Cardiac muscle cell (in vitro differentiated cells and primary cell): ENCODE measurements around the gene ARHGAP8. TPM values are rescaled to one million over a fixed set of nuclear protein-coding genes. Genes with fewer than 3 reads are reported as not detected.
"Not testable (repeated sequence)": the region's sequence is repeated elsewhere in the genome, so short reads cannot be mapped to it uniquely, and the experiment has no call there.

Experiments
- DNase-seq, 2 donors: peaks; one replicate each; pipeline versions ENCODE4 v3.0.0 to v3.0.0-alpha.2; 2010 to 2017; ENCODE audit warnings: low read depth in 1 of 2, low spot score in 1 of 2
- H3K27ac ChIP-seq: fragments of 200-600 bp; sonication (generic); 2 replicates; pipeline ENCODE4 v1.5.1; 2016
- H3K27me3 ChIP-seq: fragments of 200-600 bp; sonication (generic); 2 replicates; pipeline ENCODE4 v1.6.0; 2016; ENCODE audit warnings: control low read depth
- H3K36me3 ChIP-seq: fragments of 200-600 bp; sonication (generic); 2 replicates; pipeline ENCODE4 v1.5.1; 2016; ENCODE audit warnings: control low read depth
- H3K4me1 ChIP-seq: fragments of 200-600 bp; sonication (generic); 2 replicates; pipeline ENCODE4 v1.8.1; 2017; ENCODE audit warnings: low read depth, mild to moderate bottlenecking, mixed run types
- H3K4me3 ChIP-seq: fragments of 200-600 bp; sonication (generic); 2 replicates; pipeline ENCODE4 v1.5.1; 2016; ENCODE audit warnings: mild to moderate bottlenecking
- H3K9me3 ChIP-seq: fragments of 200-600 bp; sonication (generic); 2 replicates; pipeline ENCODE4 v1.5.1; 2017; ENCODE audit warnings: low read depth, mild to moderate bottlenecking, control low read depth
- polyA plus RNA-seq: library from polyadenylated mRNA; unstranded; fragments of >200 nt; fragmentation: Nextera tagmentation; extraction: Ambion mirVana; gene quantifications from 2 replicates; pipeline ENCODE4 v1.2.1, GENCODE V29; 2016
- total RNA-seq: library from RNA; depleted of rRNA; stranded (reverse); fragments of >200 nt; gene quantifications from 2 replicates; pipeline ENCODE4 v1.2.3, GENCODE V29; 2016
- TF ChIP-seq, protein P1 (sequence below): IDR thresholded peaks from 2 replicates; pipeline ENCODE4 v1.5.1; 2012; ENCODE audit warnings: low read depth, mild to moderate bottlenecking, low read length

ARHGAP8 gene
- total and polyA plus RNA-seq, 2 experiments from 2014 or later = 1.2 to 2.4 TPM

DNA sequence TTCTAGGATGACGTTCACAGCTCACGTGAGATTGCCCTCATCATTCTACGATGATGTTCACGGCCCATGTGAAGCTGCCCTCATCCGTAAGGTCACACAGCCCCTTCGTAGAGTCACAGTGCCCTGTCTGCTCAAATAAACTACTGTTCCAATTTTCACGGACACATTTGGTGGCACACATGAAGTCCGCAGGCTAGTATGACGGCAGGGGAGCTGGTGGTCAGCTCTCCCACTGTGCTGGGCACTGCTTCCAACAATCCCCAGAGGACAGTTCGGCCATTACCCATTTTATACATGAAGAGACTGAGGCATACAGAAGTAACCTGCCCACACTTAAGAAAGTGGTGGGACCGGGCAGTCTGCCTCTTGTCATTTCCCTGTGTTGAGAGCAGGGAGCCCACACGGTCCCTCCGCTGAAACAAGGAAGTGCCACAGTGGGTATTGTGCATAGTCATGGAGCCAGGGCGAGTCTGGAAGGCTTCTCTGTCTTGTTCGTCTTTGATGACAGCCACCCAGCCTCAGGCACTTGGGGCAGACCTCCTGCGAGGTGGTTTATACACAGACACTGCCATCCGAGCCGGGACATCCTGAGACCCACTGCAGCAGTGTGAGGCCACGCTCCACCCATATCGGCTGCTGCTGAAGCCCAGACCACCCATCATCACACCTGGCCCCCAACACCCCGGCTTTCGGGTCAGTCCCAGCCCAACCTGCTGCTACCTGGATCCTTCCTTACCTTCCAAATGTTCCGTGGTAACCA is 143.1 kb downstream of the ARHGAP8 start:
- Histone ChIP-seq H3K36me3 (no peaks in the 10 kb centered on the region), H3K4me3 (no peak overlapping the region), H3K9me3 (no peaks in the 10 kb centered on the region), H3K27me3 (no peaks in the 10 kb centered on the region), H3K27ac (no peak overlapping the region), H3K4me1 (no peaks in the 10 kb centered on the region)
- TF ChIP-seq, protein P1, sequence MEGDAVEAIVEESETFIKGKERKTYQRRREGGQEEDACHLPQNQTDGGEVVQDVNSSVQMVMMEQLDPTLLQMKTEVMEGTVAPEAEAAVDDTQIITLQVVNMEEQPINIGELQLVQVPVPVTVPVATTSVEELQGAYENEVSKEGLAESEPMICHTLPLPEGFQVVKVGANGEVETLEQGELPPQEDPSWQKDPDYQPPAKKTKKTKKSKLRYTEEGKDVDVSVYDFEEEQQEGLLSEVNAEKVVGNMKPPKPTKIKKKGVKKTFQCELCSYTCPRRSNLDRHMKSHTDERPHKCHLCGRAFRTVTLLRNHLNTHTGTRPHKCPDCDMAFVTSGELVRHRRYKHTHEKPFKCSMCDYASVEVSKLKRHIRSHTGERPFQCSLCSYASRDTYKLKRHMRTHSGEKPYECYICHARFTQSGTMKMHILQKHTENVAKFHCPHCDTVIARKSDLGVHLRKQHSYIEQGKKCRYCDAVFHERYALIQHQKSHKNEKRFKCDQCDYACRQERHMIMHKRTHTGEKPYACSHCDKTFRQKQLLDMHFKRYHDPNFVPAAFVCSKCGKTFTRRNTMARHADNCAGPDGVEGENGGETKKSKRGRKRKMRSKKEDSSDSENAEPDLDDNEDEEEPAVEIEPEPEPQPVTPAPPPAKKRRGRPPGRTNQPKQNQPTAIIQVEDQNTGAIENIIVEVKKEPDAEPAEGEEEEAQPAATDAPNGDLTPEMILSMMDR = no peak
- DNase-seq = no peak

DNA sequence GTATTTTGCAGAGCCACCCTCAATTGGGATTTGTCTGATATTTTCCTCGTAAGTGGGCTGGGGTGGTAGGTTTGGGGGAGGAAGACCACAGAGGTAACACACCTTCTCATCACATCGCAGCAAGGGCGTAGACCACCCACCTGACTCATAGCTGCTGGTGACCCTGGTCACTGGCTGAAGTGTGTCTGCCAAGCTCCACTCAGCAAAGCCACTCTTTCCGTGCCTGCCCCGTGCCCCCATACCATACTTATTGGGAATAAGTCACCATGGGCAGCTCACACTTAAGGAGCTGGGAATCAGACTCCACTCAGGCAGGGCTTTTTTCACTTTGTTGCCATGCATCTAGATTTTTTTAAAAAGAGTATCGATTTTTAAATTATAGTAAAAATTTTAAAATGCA is 145.9 kb downstream of the ARHGAP8 start:
- no peak for DNase-seq
- H3K27me3 ChIP-seq = no peaks in the 10 kb centered on the region
- no peak overlapping the region for H3K4me3 ChIP-seq
- TF ChIP-seq, protein P1 = no peak
- no peaks in the 10 kb centered on the region for H3K9me3 ChIP-seq
- H3K27ac ChIP-seq = no peak overlapping the region
- no peaks in the 10 kb centered on the region for H3K36me3 ChIP-seq
- H3K4me1 ChIP-seq = no peaks in the 10 kb centered on the region

DNA sequence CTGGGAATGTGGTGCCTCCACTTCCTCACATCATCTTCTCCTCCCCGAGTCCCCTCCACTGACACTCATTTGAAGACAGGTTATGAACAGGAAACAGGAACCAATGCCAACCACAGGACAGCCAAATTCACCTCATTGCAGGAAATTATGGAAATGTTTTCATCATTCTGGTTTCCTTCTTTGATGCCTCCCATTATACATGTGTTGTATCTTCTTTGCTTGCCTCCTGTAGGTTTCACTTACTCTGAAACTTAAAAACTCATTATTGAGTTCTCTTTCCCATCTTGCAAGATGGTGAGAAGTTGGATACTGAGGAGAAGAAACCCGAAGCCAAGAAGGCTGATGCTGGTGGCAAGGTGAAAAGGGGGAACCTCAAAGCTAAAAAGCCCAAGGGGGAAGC is 148.9 kb downstream of the ARHGAP8 start:
- DNase-seq = peak; percentile 11 to 20
- H3K27ac ChIP-seq = no peak overlapping the region
- H3K36me3 ChIP-seq = no peaks in the 10 kb centered on the region
- H3K27me3 ChIP-seq = no peaks in the 10 kb centered on the region
- TF ChIP-seq, protein P1 = no peak
- no peaks in the 10 kb centered on the region for H3K4me1 ChIP-seq
- no peak overlapping the region for H3K4me3 ChIP-seq
- no peaks in the 10 kb centered on the region for H3K9me3 ChIP-seq

DNA sequence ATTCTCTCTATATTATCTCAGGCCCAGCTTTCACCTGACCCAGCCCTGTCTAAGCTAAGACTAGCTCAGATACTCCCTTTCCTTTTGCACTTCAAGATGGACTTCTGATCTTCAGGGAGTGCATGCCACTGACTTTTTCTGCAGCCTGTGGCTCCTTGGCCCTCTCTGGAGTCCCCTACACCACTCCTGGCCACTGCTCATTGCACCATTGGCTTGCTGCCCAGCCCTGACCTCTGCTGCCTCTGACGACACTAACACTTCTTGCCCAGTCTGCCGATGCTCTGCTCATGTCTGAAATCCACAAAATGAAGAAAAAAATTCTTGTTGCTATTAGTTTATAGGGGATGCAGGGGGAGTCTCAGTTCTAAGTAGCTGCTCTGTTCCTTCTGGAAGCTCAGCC is 150.8 kb downstream of the ARHGAP8 start:
- not testable (repeated sequence) for DNase-seq, H3K27me3 ChIP-seq, H3K4me3 ChIP-seq, H3K36me3 ChIP-seq, H3K4me1 ChIP-seq, H3K9me3 ChIP-seq, H3K27ac ChIP-seq

DNA sequence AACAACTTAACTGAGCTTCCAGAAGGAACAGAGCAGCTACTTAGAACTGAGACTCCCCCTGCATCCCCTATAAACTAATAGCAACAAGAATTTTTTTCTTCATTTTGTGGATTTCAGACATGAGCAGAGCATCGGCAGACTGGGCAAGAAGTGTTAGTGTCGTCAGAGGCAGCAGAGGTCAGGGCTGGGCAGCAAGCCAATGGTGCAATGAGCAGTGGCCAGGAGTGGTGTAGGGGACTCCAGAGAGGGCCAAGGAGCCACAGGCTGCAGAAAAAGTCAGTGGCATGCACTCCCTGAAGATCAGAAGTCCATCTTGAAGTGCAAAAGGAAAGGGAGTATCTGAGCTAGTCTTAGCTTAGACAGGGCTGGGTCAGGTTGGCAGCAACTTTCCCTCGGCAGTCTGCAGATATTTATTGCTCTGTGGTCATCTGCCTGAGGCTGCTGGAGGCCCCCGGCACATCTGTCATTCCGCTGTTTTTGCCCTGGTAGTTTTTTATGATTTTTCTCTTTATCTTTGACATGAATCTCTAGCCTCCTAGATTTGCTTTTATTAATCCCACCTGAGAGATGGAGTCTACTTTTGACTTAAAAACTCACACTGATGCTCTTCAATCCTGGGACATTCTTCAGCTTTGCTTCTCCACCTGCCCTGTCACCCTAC is 152.2 kb downstream of the ARHGAP8 start:
- H3K9me3 ChIP-seq, DNase-seq, H3K27ac ChIP-seq, H3K27me3 ChIP-seq, H3K4me3 ChIP-seq, H3K4me1 ChIP-seq, H3K36me3 ChIP-seq: not testable (repeated sequence)

DNA sequence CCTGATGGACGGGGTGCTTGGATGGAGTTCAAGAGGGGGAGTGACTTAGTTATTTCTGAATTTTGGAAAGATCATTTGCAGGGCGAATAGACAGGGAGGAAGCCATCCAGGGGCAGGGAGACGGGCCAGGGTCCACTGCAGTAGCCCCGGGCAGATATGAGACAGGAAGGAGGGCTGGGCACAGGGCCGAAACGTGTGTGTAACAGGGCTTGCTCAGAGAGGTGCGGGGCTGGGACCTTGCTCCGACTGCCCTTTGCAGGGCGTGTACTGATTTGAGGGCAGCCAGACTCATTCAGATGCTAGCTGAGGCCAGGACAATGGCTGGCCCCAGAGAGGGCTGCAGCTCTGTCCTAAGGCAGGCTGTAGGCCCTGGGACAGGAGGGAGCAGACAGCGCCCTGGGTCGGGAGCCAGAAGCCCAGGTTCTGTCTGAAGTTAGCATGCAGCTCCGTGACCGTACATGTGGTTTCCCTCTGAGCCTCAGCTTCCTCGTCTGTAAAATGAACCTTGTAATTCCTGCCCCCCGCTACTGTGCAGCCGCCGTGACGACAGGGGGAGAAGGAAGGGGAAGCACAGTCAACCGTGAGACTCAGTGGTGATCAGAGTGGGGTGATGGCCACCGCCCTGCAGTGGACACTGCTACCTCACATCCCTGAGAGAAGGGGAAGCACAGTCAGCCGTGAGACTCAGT is 154.0 kb downstream of the ARHGAP8 start:
- Histone ChIP-seq H3K4me1 (no peaks in the 10 kb centered on the region), H3K9me3 (no peaks in the 10 kb centered on the region), H3K27me3 (no peaks in the 10 kb centered on the region), H3K4me3 (no peak overlapping the region), H3K36me3 (no peaks in the 10 kb centered on the region), H3K27ac (no peak overlapping the region)
- DNase-seq = no peak
- TF ChIP-seq, protein P1 = no peak
